ENCODE results near the gene CD99L2.
"Not testable (repeated sequence)": the region's sequence is repeated elsewhere in the genome, so short reads cannot be mapped to it uniquely, and the experiment has no call there.

The CD99L2 gene

GRCh38 chrX:150834695-150835094 lies 63.8 kb downstream of the CD99L2 start:
- no peak for DNase-seq
- Histone ChIP-seq H3K4me3 (no peak overlapping the region), H3K27me3 (no peaks in the 10 kb centered on the region), H3K36me3 (no peaks in the 10 kb centered on the region), H3K27ac (no peak overlapping the region), H3K4me1 (no peaks in the 10 kb centered on the region), H3K9me3 (peaks cover 0 to 5% (median 4%) of the 10 kb centered on the region in 3 donors)
- TF ChIP-seq CTCF (IDR thresholded peaks at IDR 0.05), result no peak
- intact Hi-C loops (cut with DNase I; ENCODE audit: low total_unique reads), result no loop called here

GRCh38 chrX:150833454-150834056 lies 64.9 kb downstream of the CD99L2 start:
- no peak for DNase-seq
- intact Hi-C loops (cut with DNase I; ENCODE audit: low total_unique reads), result no loop called here
- Histone ChIP-seq H3K36me3 (no peaks in the 10 kb centered on the region), H3K4me1 (no peaks in the 10 kb centered on the region), H3K27me3 (no peaks in the 10 kb centered on the region), H3K27ac (no peak overlapping the region), H3K9me3 (peaks cover 0 to 5% (median 4%) of the 10 kb centered on the region in 3 donors), H3K4me3 (no peak overlapping the region)
- no peak for TF ChIP-seq CTCF (IDR thresholded peaks at IDR 0.05)

DNA sequence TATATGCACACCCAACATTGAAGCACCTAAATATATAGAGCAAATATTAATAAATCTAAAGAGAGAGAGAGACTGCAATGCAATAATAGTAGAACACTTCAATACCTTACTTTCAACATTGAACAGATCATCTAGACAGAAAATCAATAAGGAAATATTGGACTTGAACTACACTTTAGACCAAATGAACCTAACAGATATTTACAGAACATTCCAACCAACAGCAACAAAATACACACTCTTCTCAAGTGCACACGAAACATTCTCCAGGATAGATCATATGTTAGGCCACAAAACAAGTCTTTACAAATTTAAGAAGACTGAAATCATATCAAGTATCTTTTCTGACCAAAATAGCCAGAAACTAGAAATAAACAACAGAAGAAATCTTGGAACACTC lies 66.6 kb downstream of the CD99L2 start:
- Histone ChIP-seq H3K27ac (no peak overlapping the region), H3K4me3 (no peak overlapping the region), H3K27me3 (no peaks in the 10 kb centered on the region), H3K9me3 (peaks cover 0 to 5% (median 4%) of the 10 kb centered on the region in 3 donors), H3K36me3 (peaks cover 0 to 5% (median 0%) of the 10 kb centered on the region in 3 donors), H3K4me1 (no peaks in the 10 kb centered on the region)
- intact Hi-C loops (cut with DNase I; ENCODE audit: low total_unique reads), result no loop called here
- TF ChIP-seq CTCF (IDR thresholded peaks at IDR 0.05), result no peak
- DNase-seq, result no peak

GRCh38 chrX:150828785-150829184 lies 69.7 kb downstream of the CD99L2 start:
- intact Hi-C loops (cut with DNase I; ENCODE audit: low total_unique reads), result no loop called here
- Histone ChIP-seq H3K9me3 (peaks cover 0 to 5% (median 0%) of the 10 kb centered on the region in 3 donors), H3K4me3 (no peak overlapping the region), H3K4me1 (no peaks in the 10 kb centered on the region), H3K27me3 (no peaks in the 10 kb centered on the region), H3K36me3 (peaks cover 0 to 5% (median 0%) of the 10 kb centered on the region in 3 donors), H3K27ac (no peak overlapping the region)
- TF ChIP-seq CTCF (IDR thresholded peaks at IDR 0.05), result no peak
- no peak for DNase-seq

- H3K36me3 ChIP-seq; H3K4me3 ChIP-seq; H3K27ac ChIP-seq; H3K27me3 ChIP-seq; intact Hi-C loops (cut with DNase I; ENCODE audit: low total_unique reads); H3K9me3 ChIP-seq; H3K4me1 ChIP-seq; DNase-seq: not testable (repeated sequence)
These were observed 74.1 kb downstream of the CD99L2 start for GRCh38 chrX:150824352-150824751.

DNA sequence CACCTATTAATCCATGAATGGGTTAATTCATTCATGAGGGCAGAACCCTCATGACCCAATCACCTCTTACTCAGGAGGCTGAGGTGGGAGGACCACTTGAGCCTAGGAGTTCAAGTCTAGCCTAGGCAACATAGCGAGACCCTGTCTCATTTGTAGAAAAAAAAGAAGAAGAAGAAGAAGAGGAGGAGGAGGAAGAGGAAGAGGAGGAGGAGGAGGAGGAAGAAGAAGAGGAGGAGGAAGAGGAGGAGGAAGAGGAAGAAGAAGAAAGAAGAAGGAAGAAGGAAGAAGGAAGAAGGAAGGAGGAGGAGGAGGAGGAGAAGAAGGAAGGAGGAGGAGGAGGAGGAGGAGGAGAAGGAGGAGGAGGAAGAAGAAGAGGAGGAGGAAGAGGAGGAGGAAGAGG lies 74.6 kb downstream of the CD99L2 start:
- H3K27me3 ChIP-seq; H3K4me1 ChIP-seq; H3K4me3 ChIP-seq; H3K9me3 ChIP-seq; H3K27ac ChIP-seq; H3K36me3 ChIP-seq; intact Hi-C loops (cut with DNase I; ENCODE audit: low total_unique reads); DNase-seq: not testable (repeated sequence)

DNA sequence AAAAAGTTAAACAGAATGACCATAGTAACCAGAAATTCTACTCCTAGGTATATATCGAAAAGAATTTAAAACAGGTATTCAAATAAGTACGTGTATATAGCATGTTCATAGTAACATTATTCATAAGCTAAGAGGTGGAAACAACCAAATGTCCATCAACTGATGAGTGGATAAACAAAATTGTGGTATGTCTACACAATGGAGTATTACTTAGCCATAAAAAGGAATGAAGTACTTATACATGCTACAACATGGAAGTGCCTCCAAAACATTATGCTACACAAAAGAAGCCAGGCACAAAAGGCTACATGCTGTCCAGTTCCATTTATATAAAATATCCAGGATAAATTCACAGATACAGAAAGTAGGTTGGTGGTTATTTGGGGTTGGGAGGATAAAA lies 76.5 kb downstream of the CD99L2 start:
- no peak for TF ChIP-seq CTCF (IDR thresholded peaks at IDR 0.05)
- no peaks in the 10 kb centered on the region for H3K36me3 ChIP-seq
- no peak overlapping the region for H3K27ac ChIP-seq
- intact Hi-C loops (cut with DNase I; ENCODE audit: low total_unique reads), result no loop called here
- H3K4me3 ChIP-seq, result no peak overlapping the region
- no peaks in the 10 kb centered on the region for H3K27me3 ChIP-seq
- DNase-seq, result no peak
- no peaks in the 10 kb centered on the region for H3K4me1 ChIP-seq
- peaks cover 0 to 10% (median 7%) of the 10 kb centered on the region in 3 donors for H3K9me3 ChIP-seq

Measured in tibial artery (tissue), 4 donors.